Posterior cingulate gyrus (tissue), 11 donors: ENCODE results near the gene EMCN.
A peak's percentile ranks its signal among the peaks of the same experiment; 100 is the strongest.

Source experiments
- DNase-seq, 10 donors: peaks; one replicate each; pipeline versions ENCODE4 v3.0.0 to v3.0.0-alpha.2; 2020 to 2021; ENCODE audit warnings: mixed read lengths in 3 of 10
- intact Hi-C: fragments of 100-400 bp; cut with DNase I; formaldehyde crosslinking; loops from one replicate; pipeline ENCODE4 v1.15.1; 2023

EMCN gene

DNA sequence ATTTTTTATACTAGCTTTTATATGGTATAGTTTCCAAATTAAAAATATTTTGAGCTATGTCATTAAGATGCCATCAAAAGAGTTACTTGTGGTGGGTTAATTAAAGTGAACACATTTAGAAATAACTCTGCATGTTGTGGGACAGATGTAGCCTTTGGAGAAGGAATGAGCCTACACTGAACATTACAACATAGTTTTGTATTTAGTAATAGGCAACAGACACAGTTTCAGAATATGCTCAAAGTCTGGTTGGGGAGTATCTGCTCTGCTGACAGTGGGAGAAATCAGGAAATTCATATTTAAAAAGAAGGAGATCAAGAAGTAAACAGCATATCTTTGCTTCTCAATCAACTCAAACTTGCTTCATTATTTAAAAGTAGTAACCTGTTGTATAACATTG, 23.7 kb downstream of the EMCN start:
- intact Hi-C loops: no loop called here
- no peak for DNase-seq

DNA sequence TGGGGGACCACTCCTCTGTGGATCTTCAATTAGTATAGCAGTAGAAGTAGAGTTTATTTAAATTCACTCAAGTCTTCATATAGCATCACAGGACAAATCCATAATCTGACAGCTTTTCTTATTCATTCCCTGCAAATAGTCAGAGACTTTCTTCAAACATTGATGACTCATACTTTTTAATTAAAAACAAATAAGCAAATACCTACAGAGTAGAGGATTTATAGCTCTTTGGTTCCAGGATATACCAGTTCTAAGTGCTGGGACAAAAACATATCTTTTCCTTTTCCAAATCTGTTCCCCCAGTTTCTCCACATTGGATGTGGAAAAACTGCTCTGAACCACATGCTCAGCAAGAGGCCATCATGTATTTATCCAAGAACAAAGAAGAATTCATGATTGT, 24.1 kb downstream of the EMCN start:
- intact Hi-C loops: no loop called here
- DNase-seq: no peak

DNA sequence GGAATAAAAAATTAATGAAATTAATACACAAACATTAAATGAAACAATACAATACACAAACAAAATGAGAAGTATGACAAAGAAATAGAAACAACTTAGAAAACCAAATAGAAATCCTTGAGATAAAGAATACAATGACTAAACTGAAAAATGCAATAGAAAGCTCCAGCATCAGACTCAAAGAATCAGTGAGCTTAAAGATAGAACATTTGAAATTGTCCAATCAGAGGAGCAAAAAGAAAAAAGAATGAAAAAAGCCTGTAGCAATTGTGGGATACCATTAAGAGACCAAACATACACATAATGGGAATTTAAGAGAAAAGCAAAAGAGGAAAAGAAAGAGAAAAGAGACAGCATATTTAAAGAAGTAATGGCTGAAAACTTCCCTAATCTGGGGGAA, 25.7 kb downstream of the EMCN start:
- intact Hi-C loops: no loop called here

DNA sequence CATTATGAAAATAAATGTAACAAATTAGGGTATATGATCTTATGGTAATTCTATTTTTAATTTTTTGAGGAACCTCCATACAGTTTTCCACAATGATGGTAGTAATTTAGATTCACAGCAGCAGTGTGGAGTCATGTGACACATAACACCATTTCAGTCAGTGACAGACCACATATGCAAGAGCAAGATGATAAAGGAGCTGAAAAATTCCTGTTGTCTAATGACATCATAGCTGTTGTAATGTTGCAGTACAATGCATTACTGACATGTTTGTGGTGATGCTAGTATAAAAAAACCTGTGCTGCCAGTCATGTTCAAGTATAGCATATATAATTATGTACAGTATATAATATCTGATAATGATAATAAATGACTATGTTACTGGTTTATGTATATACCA, 28.5 kb downstream of the EMCN start:
- DNase-seq: no peak
- intact Hi-C loops: no loop called here

More for the DNA sequence above, 25.7 kb downstream of the EMCN start:
- no peak for DNase-seq

DNA sequence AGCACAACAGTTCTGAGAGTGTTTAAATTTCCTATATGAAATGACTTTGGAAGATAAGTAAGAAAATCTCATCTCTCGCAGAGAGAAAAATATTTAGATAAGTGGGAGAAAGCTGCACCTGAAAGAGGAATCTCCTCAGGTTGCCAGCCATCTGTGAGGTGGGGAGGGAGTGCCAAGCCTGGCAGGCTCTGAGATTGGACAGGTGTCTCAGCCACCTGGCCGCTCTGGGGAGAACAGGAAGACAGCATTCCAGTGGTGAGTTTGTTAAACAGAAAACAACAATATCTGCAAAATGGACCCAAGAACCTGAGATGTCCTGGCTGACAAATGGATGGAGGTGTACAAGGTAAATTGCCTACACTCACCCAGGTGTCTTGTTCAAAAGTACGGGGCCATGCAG, 31.3 kb downstream of the EMCN start:
- DNase-seq: peak in 1 of 10 donors; percentile 40
- intact Hi-C loops: no loop called here

DNA sequence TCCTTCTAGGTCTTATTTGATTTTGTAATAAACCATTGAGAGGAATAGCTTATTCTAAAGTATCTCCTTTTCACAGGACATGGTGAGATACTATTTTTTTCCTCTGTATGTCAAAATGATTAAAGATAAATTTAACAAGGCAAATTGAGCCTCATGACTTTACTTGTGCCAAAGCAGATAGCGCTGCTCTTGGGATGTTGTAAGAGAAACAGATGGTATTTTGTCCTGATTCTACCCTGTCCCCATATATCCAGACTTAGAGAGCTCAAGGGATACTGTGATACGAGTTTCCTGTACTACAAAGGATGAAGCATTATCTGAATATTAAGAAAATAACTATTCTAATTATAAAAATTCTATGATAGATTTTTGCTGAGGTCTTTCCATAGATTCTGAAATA, 34.0 kb downstream of the EMCN start:
- DNase-seq: no peak
- intact Hi-C loops: no loop called here

- intact Hi-C loops: no loop called here
- no peak for DNase-seq
Measured at GRCh38 chr4:100479971-100480370, 37.9 kb downstream of the EMCN start.

DNA sequence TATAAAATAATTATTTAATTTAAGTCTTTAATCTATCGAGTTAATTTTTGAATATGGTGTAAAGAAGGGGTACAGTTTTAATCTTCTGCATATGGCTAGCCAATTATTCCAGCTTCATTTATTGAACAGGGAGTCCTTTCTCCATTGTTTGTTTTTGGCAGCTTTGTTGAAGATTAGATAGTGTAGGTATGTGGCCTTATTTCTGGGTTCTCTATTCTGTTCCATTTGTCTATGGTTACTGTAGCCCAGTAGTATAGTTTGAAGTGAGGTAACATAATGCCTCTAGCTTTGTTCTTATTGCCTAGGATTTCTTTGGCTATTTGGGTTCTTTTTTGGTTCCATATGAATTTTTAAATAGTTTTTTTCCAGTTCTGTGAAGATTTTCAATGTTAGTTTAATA, 48.3 kb downstream of the EMCN start:
- no peak for DNase-seq
- intact Hi-C loops: no loop called here

DNA sequence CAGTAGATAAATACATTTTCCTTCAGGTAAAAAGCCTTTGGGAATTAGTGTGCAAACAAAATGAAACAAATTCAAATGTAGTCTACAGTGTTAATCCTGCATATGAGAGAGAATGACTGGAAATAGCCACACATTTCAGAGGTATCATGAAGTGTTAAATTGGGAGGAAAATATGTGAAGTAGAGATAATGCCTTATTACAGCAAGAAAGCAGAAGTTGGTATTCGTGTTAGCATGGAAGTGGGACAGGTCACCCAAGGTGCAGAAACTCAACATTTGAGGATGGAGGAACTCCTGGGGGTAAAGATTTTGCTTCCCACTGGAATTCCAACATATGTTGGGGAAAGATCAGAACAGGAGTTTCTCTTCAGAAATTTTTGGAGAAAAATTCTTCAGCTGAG, 51.3 kb downstream of the EMCN start:
- no peak for DNase-seq
- intact Hi-C loops: no loop called here

DNA sequence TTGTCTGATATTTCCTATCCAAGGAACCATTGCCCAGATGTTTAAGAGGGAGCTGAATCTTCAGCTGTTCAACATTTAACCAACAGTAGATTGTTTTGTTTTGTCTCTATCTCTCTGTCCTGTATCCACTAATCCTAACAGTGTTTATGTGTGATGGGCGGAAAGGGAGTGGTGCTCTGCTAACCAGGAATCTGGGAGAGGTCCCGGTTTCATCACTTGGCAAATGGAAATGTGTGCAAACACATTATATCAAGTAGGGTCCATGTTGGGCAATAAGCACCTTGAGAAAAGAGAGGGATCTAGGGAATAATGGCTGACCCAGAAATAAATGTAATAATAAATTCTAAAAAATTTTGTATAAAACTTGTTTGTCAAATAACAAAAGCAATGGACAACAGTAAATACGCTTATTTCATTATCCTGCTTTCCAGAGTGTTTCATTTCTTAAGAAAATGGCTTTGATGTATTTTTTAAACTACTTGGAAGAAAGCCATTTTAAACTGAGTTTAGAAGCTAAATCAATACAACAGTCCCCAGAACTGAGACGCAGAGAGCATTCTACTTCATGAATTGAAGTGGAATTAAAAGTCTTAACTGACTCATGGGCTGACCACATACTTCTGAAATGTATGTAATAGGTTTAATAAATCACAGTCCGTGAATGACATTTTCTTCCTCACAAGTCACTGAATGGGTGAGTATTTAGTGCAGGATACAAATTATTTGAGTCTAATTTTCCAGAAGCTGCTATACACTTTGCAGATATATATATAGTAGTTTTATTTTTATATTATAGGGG, 55.8 kb downstream of the EMCN start:
- DNase-seq: no peak
- intact Hi-C loops: no loop called here

DNA sequence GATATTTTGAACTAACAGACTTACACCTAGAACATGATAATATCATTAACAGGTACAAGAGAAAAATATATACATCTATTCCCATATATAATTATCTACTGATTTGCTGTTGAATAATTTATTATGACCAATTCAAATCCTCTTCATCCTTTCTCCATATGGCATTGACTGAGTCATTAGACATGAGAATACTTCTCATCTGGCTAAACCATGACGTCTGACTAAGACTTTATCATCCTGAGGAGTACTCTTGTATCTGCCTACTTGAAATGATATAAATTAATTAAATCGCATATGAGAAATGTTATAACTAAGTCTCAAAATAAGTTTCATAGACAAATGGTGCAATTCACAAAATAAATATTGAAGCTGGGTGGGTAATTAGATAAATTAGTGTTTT, 67.4 kb downstream of the EMCN start:
- DNase-seq: no peak
- intact Hi-C loops: no loop called here

DNA sequence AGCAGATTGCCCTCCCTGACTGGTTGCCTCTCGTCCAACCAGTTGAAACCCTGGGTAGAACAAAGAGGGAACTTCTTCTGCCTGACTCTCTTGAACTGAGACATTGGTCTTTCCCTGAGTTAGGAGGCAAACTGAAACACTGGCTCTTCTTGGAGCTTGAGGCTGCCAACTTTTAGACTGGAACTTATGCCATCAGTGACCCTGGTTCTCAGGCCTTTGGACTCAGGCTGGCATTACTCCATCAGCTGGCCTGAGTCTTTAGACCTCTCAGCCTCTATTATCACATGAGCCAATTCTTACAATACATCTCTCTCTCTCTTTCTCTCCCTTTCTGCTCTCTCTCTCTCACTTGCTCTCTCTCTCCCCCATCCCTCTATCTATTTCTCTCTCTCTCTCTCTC, 86.4 kb downstream of the EMCN start:
- DNase-seq: no peak
- intact Hi-C loops: no loop called here

- no peak for DNase-seq
- intact Hi-C loops: no loop called here
Measured at GRCh38 chr4:100430451-100430850, 87.4 kb downstream of the EMCN start.

DNA sequence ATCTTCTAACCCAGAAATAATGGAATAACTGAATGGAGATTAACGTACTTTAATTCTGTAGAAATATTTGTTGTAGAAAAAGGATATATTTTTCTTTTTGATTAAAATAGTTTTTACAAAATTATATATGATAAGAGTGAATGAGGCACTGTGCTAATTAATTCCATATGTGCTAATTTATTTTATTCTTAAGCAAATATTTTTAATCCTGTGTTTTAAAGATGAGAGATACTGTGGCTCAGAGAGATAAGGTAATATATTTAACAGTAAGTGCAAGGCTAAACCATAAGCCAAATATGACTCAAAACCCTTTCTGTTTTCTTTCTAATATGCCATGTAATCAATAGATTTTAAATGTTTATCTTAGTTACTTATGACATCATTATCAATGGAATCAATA, 88.2 kb downstream of the EMCN start:
- intact Hi-C loops: no loop called here
- DNase-seq: no peak

DNA sequence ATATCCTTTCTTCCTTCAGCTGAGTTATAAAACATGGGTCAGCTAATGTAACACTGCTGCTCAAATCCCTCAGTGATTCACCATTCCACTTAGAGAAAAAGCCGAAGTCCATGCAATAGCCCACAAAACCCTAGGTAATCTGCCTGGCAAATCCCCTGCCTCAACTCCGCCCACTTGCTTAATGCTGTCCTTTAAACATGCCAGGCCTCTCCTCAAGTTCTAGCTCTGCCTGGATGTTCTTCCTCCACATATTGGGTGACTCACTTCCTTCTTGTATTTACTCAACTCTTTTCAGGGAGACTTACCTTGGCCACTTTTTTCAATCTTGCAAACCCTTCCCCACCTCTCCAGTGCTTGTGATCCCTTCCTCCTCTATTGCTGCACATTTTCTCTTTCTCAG, 89.8 kb downstream of the EMCN start:
- DNase-seq: no peak
- intact Hi-C loops: no loop called here

DNA sequence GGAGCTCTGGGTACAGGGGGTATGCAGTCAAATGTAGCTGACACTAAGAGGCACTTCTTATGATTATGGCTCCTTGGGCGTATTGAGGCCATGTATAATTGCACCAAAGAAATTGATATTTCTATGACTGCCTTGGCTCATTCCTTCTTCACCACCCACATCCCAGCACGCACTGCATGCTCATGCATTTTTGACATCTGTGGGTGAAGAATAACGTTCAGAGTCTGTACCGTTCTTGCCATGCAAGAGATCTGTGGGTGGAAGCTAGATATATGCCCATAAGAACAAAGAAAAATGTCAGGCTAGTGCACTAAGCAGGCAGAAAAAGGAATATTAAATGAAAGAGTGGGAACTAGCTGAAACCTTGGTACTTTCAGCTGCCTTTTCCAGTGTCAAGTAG, 93.4 kb downstream of the EMCN start:
- DNase-seq: peak in 8 of 10 donors; percentile 12 to 78 (median 32)
- intact Hi-C loops: no loop called here

- intact Hi-C loops: no loop called here
Measured at GRCh38 chr4:100422894-100423293, 94.9 kb downstream of the EMCN start.

DNA sequence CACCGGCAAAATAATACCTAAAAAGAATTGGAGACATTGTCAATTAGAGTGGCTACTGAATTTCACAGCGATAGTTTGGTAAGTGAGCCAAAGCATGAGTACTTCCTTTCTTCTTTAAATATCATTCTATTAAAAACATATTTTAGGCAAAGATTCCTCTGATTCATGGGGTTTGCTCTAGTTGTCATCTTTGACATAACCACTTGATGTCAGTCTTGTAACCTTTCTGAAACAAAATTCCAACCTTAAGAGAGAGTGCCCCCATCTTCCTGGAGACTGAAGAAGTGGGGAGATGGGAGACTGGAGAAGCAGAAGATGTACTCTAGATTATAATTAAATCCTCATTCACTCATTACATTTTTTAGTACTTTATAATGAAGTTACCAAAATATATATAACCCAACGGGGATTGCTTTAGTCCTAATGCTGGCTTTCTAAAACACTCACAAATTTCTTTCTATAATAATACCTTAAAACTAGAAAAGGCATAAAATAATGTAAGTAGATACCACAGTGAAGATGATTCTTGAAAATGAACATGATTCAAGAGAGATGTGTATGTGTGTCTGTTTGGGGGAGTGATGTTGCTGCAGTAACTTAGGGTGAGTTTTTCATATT, 96.4 kb downstream of the EMCN start:
- intact Hi-C loops: no loop called here
- no peak for DNase-seq

More at GRCh38 chr4:100422894-100423293, 94.9 kb downstream of the EMCN start:
- DNase-seq: no peak

GRCh38 chr4:100420571-100420970, 97.3 kb downstream of the EMCN start:
- no peak for DNase-seq
- intact Hi-C loops: no loop called here

DNA sequence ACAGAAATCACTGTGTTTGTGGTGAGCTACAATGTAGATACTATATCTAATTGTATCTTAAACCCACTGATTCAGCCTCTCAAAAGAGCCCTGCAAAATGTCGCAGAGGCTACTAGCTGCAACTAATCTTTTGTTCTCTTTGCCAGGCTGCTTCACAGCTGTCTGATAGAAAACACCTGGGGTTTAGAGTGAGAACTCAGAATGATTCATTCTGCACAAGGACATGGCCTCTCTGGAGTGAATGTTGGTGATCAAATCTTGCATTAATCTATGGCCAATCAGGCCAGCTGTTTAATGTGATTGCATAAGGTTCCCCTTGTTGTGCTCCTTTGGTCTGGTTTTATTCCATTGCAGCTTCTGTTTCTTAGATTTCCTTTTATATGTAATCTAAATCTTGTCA, 100.3 kb downstream of the EMCN start:
- no peak for DNase-seq
- intact Hi-C loops: no loop called here

- intact Hi-C loops: no loop called here
- no peak for DNase-seq
Measured at GRCh38 chr4:100414016-100414790, 103.6 kb downstream of the EMCN start.

GRCh38 chr4:100391863-100392262, 126.0 kb downstream of the EMCN start:
- intact Hi-C loops: no loop called here
- DNase-seq: no peak
